Measurements from ENCODE around the gene SLC45A1. TPM values are rescaled to one million over a fixed set of nuclear protein-coding genes. Genes with fewer than 3 reads are reported as not detected.
A peak's percentile ranks its signal among the peaks of the same experiment; 100 is the strongest.

SLC45A1 gene
- total RNA-seq, 6 donors from 2014 or later, result 0.91 to 1.4 (median 1.0) TPM; not detected in 2

- no peak for ATAC-seq (ENCODE audit: low FRiP score in 2 of 2)
Observed at GRCh38 chr1:8370905-8371315, 53.0 kb downstream of the SLC45A1 start.

GRCh38 chr1:8371372-8371991, 53.6 kb downstream of the SLC45A1 start:
- ATAC-seq (ENCODE audit: low FRiP score in 2 of 2) (no peak), DNase-seq (peak in 1 of 2 donors; percentile 36)
- H3K4me1 ChIP-seq, result peaks cover 58 to 73% (median 60%) of the 10 kb centered on the region in 4 donors
- no peaks in the 10 kb centered on the region for H3K27me3 ChIP-seq
- H3K9me3 ChIP-seq, result no peaks in the 10 kb centered on the region
- WGBS, 2 donors, result 86 to 89% methylated on average over 7 to 9 of the region's 9 CpGs
- H3K4me3 ChIP-seq, result no peak overlapping the region
- peaks cover 0 to 7% (median 3%) of the 10 kb centered on the region in 4 donors for H3K36me3 ChIP-seq
- TF ChIP-seq POLR2A (IDR thresholded peaks at IDR 0.05) (no peak), POLR2AphosphoS5 (IDR thresholded peaks at IDR 0.05) (no peak), EP300 (IDR thresholded peaks at IDR 0.05) (no peak), CTCF (IDR thresholded peaks at IDR 0.05) (no peak)
- peak overlapping the region in 3 of 4 donors; percentile 50 to 85 (median 81) for H3K27ac ChIP-seq

More at GRCh38 chr1:8370905-8371315, 53.0 kb downstream of the SLC45A1 start:
- no peak for TF ChIP-seq POLR2A (IDR thresholded peaks at IDR 0.05)
- no peak for TF ChIP-seq POLR2AphosphoS5 (IDR thresholded peaks at IDR 0.05)
- no peak for TF ChIP-seq EP300 (IDR thresholded peaks at IDR 0.05)
- no peak for TF ChIP-seq CTCF (IDR thresholded peaks at IDR 0.05)
- Histone ChIP-seq H3K4me3 (no peak overlapping the region), H3K9me3 (no peaks in the 10 kb centered on the region), H3K4me1 (peaks cover 53 to 68% (median 59%) of the 10 kb centered on the region in 4 donors), H3K27me3 (no peaks in the 10 kb centered on the region), H3K27ac (peak overlapping the region in 2 of 4 donors; percentile 81 to 85), H3K36me3 (peaks cover 0 to 11% (median 7%) of the 10 kb centered on the region in 4 donors)
- 45 to 54% methylated on average over 5 of the region's 5 CpGs for WGBS, 2 donors
- no peak for DNase-seq

- Histone ChIP-seq H3K4me3 (no peak overlapping the region), H3K27ac (peak overlapping the region; percentile 72 to 85 (median 79)), H3K4me1 (peaks cover 62 to 73% (median 67%) of the 10 kb centered on the region in 4 donors), H3K27me3 (no peaks in the 10 kb centered on the region), H3K9me3 (no peaks in the 10 kb centered on the region), H3K36me3 (peaks cover 0 to 6% (median 2%) of the 10 kb centered on the region in 4 donors)
- ATAC-seq (ENCODE audit: low FRiP score in 2 of 2) (no peak), DNase-seq (no peak)
- WGBS, 2 donors, result 56 to 61% methylated on average over 3 of the region's 3 CpGs
- TF ChIP-seq EP300 (IDR thresholded peaks at IDR 0.05) (no peak), CTCF (IDR thresholded peaks at IDR 0.05) (no peak), POLR2AphosphoS5 (IDR thresholded peaks at IDR 0.05) (no peak), POLR2A (IDR thresholded peaks at IDR 0.05) (no peak)
Observed at GRCh38 chr1:8373125-8373524, 55.2 kb downstream of the SLC45A1 start.

GRCh38 chr1:8373581-8374241, 55.8 kb downstream of the SLC45A1 start:
- peak in 1 of 4 donors; percentile 27 for TF ChIP-seq POLR2A (IDR thresholded peaks at IDR 0.05)
- no peak for TF ChIP-seq CTCF (IDR thresholded peaks at IDR 0.05)
- TF ChIP-seq POLR2AphosphoS5 (IDR thresholded peaks at IDR 0.05), result peak; percentile 59 to 74
- TF ChIP-seq EP300 (IDR thresholded peaks at IDR 0.05), result peak in 2 of 4 donors; percentile 76 to 83
- no peak overlapping the region for H3K4me3 ChIP-seq
- no peaks in the 10 kb centered on the region for H3K27me3 ChIP-seq
- 23 to 40% methylated on average over 19 of the region's 19 CpGs for WGBS, 2 donors
- peaks cover 65 to 78% (median 72%) of the 10 kb centered on the region in 4 donors for H3K4me1 ChIP-seq
- DNase-seq, result peak in 1 of 2 donors; percentile 81
- peak; percentile 82 to 85 for ATAC-seq (ENCODE audit: low FRiP score in 2 of 2)
- peak overlapping the region; percentile 72 to 85 (median 79) for H3K27ac ChIP-seq
- H3K9me3 ChIP-seq, result no peaks in the 10 kb centered on the region
- H3K36me3 ChIP-seq, result peaks cover 0 to 6% (median 2%) of the 10 kb centered on the region in 4 donors

Data from upper lobe of left lung (tissue), 6 donors.